Loucy (cell line): ENCODE measurements around the gene RSPH9.

Experiments used
- H2AFZ ChIP-seq: fragments of 200-600 bp; sonication (generic); 2 replicates; pipeline ENCODE4 v1.6.0; 2016; ENCODE audit warnings: antibody characterized with exemption, mild to moderate bottlenecking, low read length, moderate library complexity
- H3F3A ChIP-seq: fragments of 200-600 bp; 2 replicates; pipeline ENCODE4 v1.6.0; 2016; ENCODE audit warnings: antibody characterized with exemption, low read depth, mild to moderate bottlenecking
- H3K27me3 ChIP-seq: fragments of 200-600 bp; sonication (generic); 2 replicates; pipeline ENCODE4 v1.6.1; 2014; ENCODE audit warnings: low read length, mild to moderate bottlenecking; ENCODE audit not compliant: insufficient read depth, poor library complexity, severe bottlenecking
- H3K36me3 ChIP-seq: fragments of 200-600 bp; sonication (generic); 2 replicates; pipeline ENCODE4 v1.6.1; 2016; ENCODE audit warnings: low read length; ENCODE audit not compliant: insufficient read depth
- H3K4me1 ChIP-seq: fragments of 200-600 bp; sonication (generic); 2 replicates; pipeline ENCODE4 v1.5.1; 2014; ENCODE audit warnings: low read length, mild to moderate bottlenecking; ENCODE audit not compliant: insufficient read depth, poor library complexity, severe bottlenecking
- H3K4me2 ChIP-seq: fragments of 200-600 bp; sonication (generic); 2 replicates; pipeline ENCODE4 v1.6.0; 2014; ENCODE audit warnings: antibody characterized with exemption, low read length, low read depth, mild to moderate bottlenecking; ENCODE audit not compliant: poor library complexity, severe bottlenecking
- H3K4me3 ChIP-seq: fragments of 200-600 bp; sonication (generic); 2 replicates; pipeline ENCODE4 v1.5.1; 2014; ENCODE audit warnings: low read length, mild to moderate bottlenecking, mixed read lengths; ENCODE audit not compliant: poor library complexity, severe bottlenecking
- H3K79me2 ChIP-seq: fragments of 200-600 bp; sonication (generic); 2 replicates; pipeline ENCODE4 v1.6.1; 2014; ENCODE audit warnings: low read length; ENCODE audit not compliant: insufficient read depth
- H3K9ac ChIP-seq: fragments of 200-600 bp; sonication (generic); 2 replicates; pipeline ENCODE4 v1.6.0; 2014; ENCODE audit warnings: mild to moderate bottlenecking, low read depth, low read length, moderate library complexity; ENCODE audit not compliant: poor library complexity, severe bottlenecking
- H3K9me2 ChIP-seq: fragments of 200-600 bp; sonication (generic); replicated peaks from 2 replicates; pipeline ENCODE4 v1.6.1; 2016; ENCODE audit warnings: low read depth, low read length, mixed read lengths
- H3K9me3 ChIP-seq: fragments of 200-600 bp; sonication (generic); 2 replicates; pipeline ENCODE4 v1.6.1; 2014; ENCODE audit warnings: mild to moderate bottlenecking, antibody characterized with exemption, low read length, low read depth; ENCODE audit not compliant: insufficient read depth
- H4K20me1 ChIP-seq: fragments of 200-600 bp; sonication (generic); 2 replicates; pipeline ENCODE4 v1.6.0; 2014; ENCODE audit warnings: antibody characterized with exemption, low read length, mild to moderate bottlenecking; ENCODE audit not compliant: insufficient read depth, poor library complexity, severe bottlenecking
- CTCF ChIP-seq: fragments of 200-600 bp; sonication (generic); conservative IDR thresholded peaks from 2 replicates; pipeline ENCODE4 v1.5.1; 2014; ENCODE audit warnings: mild to moderate bottlenecking, antibody characterized with exemption, low read length
- EZH2phosphoT487 ChIP-seq: fragments of 200-600 bp; IDR thresholded peaks from 2 replicates; pipeline ENCODE4 v1.6.1; 2018; ENCODE audit warnings: antibody characterized with exemption, mild to moderate bottlenecking, moderate library complexity, borderline replicate concordance

RSPH9 gene

GRCh38 chr6:43673444-43674084 is 28.7 kb downstream of the RSPH9 start:
- H3K36me3 ChIP-seq = peaks cover 74% of the 10 kb centered on the region; the same call in 1 of the 2 replicates
- H3K79me2 ChIP-seq = no peaks in the 10 kb centered on the region
- H3K9me3 ChIP-seq = no peaks in the 10 kb centered on the region
- no peak overlapping the region for H3K4me3 ChIP-seq
- H3K4me1 ChIP-seq = no peaks in the 10 kb centered on the region
- H3K9ac ChIP-seq = no peak overlapping the region
- H4K20me1 ChIP-seq = no peaks in the 10 kb centered on the region
- no peaks in the 10 kb centered on the region for H3K9me2 ChIP-seq
- H3K4me2 ChIP-seq = no peak overlapping the region
- no peaks in the 10 kb centered on the region for H3F3A ChIP-seq
- no peaks in the 10 kb centered on the region for H3K27me3 ChIP-seq
- no peak for TF ChIP-seq CTCF
- H2AFZ ChIP-seq = no peak overlapping the region

GRCh38 chr6:43674291-43674690 is 29.5 kb downstream of the RSPH9 start:
- H3K4me3 ChIP-seq = no peak overlapping the region
- no peaks in the 10 kb centered on the region for H3K9me2 ChIP-seq
- H3K79me2 ChIP-seq = no peaks in the 10 kb centered on the region
- no peaks in the 10 kb centered on the region for H3K27me3 ChIP-seq
- peaks cover 81% of the 10 kb centered on the region; the same call in 1 of the 2 replicates for H3K36me3 ChIP-seq
- no peaks in the 10 kb centered on the region for H3K9me3 ChIP-seq
- no peaks in the 10 kb centered on the region for H4K20me1 ChIP-seq
- H3K9ac ChIP-seq = no peak overlapping the region
- H3F3A ChIP-seq = no peaks in the 10 kb centered on the region
- TF ChIP-seq EZH2phosphoT487 (no peak), CTCF (no peak)
- H3K4me1 ChIP-seq = no peaks in the 10 kb centered on the region
- H2AFZ ChIP-seq = no peak overlapping the region
- H3K4me2 ChIP-seq = no peak overlapping the region

- Histone ChIP-seq H3F3A (no peaks in the 10 kb centered on the region), H3K27me3 (no peaks in the 10 kb centered on the region), H3K79me2 (no peaks in the 10 kb centered on the region), H3K4me2 (no peak overlapping the region), H3K4me3 (no peak overlapping the region), H3K4me1 (no peaks in the 10 kb centered on the region), H4K20me1 (no peaks in the 10 kb centered on the region), H2AFZ (no peak overlapping the region), H3K36me3 (peaks cover 87% of the 10 kb centered on the region; the same call in 1 of the 2 replicates), H3K9me3 (no peaks in the 10 kb centered on the region), H3K9me2 (no peaks in the 10 kb centered on the region), H3K9ac (no peak overlapping the region)
- TF ChIP-seq EZH2phosphoT487 (no peak), CTCF (no peak)
Observed at GRCh38 chr6:43674921-43675320, 30.1 kb downstream of the RSPH9 start.
